ENCODE measurements around the gene MORN1. TPM values are rescaled to one million over a fixed set of nuclear protein-coding genes. Genes with fewer than 3 reads are reported as not detected.

Gene MORN1
- total and polyA plus RNA-seq, 2 of the 4 experiments (the other 2 are of a cell fraction) = 3.0 to 4.2 TPM

- TF ChIP-seq MAFK (IDR thresholded peaks at IDR 0.05; ENCODE audit: low read depth, low read length) (no peak), RAD21 (IDR thresholded peaks at IDR 0.05; ENCODE audit: low read length) (peak; percentile 99), NFE2L2 (IDR thresholded peaks at IDR 0.05; ENCODE audit: low read depth, low read length) (no peak)
Measured at GRCh38 chr1:2381741-2382620, 9.4 kb downstream of the MORN1 start (continued).

DNA sequence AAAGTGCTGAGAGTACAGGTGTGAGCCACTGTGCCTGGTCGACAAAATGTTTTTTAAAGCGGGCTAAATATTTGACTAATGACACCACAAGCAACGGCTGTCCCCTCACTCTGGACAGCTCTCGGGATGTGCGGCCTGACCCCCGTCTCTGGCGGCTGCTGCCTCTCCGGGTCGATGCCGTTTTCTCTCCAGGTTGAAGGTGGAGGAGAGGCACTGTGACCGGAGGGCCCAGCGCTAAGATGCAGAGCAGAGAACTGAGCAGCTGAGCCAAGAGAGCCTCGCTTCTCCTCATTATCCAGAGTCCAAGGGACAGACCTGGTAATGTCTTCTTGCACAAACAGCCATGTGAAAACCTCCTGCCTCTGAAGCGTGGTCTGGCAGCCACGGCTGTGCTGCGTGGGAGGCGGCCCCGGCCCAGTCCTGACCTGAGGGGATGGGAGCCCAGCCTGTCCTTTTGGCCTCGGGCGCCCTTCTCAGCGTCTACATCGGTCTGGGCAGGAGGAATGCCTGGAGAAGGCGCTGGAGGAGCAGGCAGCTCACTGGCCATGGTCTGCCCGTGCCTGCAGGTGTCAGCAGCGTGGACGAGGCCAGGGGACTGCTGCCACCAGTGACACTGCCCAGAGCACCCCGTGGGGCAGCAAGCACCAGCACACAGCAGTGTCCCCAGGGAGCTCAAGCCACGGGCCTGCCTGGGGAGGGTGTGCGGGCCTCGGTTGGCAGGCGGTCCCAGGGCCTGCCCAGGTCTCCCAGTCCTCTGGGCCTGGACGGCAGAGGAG, 10.3 kb downstream of the MORN1 start:
- 91% methylated on average over 14 of the region's 32 CpGs; no CpG with 5 or more reads in 1 of the 2 experiments for WGBS, 2 experiments (ENCODE audit: extremely low coverage in 2 of 2, insufficient read length in 1 of 2)
- Histone ChIP-seq H2BK20ac (ENCODE audit: low read depth, low read length) (no peak overlapping the region), H3K27me3 (ENCODE audit: control insufficient read depth, insufficient read depth, low read length) (no peaks in the 10 kb centered on the region), H3K9me1 (ENCODE audit: insufficient read depth, low read length) (no peaks in the 10 kb centered on the region), H3K56ac (ENCODE audit: extremely low read depth, insufficient read depth, low read length) (no peak overlapping the region), H4K5ac (ENCODE audit: low read depth, low read length) (no peak overlapping the region), H2AK5ac (ENCODE audit: low read depth, low read length) (no peak overlapping the region), H2BK120ac (ENCODE audit: low read depth, low read length) (no peak overlapping the region), H3K27ac (ENCODE audit: insufficient read depth, low read length) (no peak overlapping the region), H4K8ac (ENCODE audit: low read depth in 2 of 2, low read length in 2 of 2) (no peak overlapping the region), H4K91ac (ENCODE audit: insufficient read depth, low read depth, low read length) (no peak overlapping the region), H3K4ac (ENCODE audit: low read depth, low read length) (no peak overlapping the region), H3K4me1 (ENCODE audit: control insufficient read depth, insufficient read depth, low read length) (no peaks in the 10 kb centered on the region), H3K4me2 (ENCODE audit: low read depth, low read length) (no peak overlapping the region), H2BK15ac (ENCODE audit: low read depth, low read length) (no peak overlapping the region), H3K14ac (replicated peaks; ENCODE audit: low read depth, low read length) (no peak overlapping the region), H2AFZ (replicated peaks; ENCODE audit: low read length, poor library complexity) (no peak overlapping the region), H2BK5ac (ENCODE audit: low read depth, low read length, poor library complexity, severe bottlenecking) (no peak overlapping the region), H3K79me1 (ENCODE audit: low read depth in 1 of 2, low read length in 2 of 2) (no peaks in the 10 kb centered on the region), H3K9ac (ENCODE audit: low read depth, low read length) (no peak overlapping the region), H3K36me3 (ENCODE audit: control insufficient read depth, insufficient read depth, low read length) (no peaks in the 10 kb centered on the region), H4K20me1 (ENCODE audit: insufficient read depth, low read length) (no peaks in the 10 kb centered on the region; the same call in 1 of the 2 replicates), H3K9me3 (ENCODE audit: control insufficient read depth, insufficient read depth, low read length) (no peaks in the 10 kb centered on the region), H3K4me3 (ENCODE audit: insufficient read depth, low read depth, low read length) (no peak overlapping the region), H2AK9ac (replicated peaks; ENCODE audit: low read depth, low read length, poor library complexity) (peak overlapping the region; percentile 62), H3K18ac (ENCODE audit: low read depth, low read length) (no peak overlapping the region), H3K23ac (ENCODE audit: low read depth, low read length) (no peak overlapping the region)
- in situ Hi-C loops (cut with MboI; ENCODE audit: low sequenced_read_pairs) = no loop called here
- intact Hi-C loops (cut with micrococcal nuclease) = loop anchor here (1.0 to 5.0 kb wide), 4 partner anchors 69 to 186 kb away; no protein-coding TSS in a partner anchor
- TF ChIP-seq BHLHE40 (IDR thresholded peaks at IDR 0.05; ENCODE audit: low read depth, low read length) (no peak), CHD1 (IDR thresholded peaks at IDR 0.05; ENCODE audit: low read depth, low read length) (no peak), CEBPB (IDR thresholded peaks at IDR 0.05; ENCODE audit: low read depth, low read length) (no peak), RAD21 (IDR thresholded peaks at IDR 0.05; ENCODE audit: low read length) (no peak), POLR2A (IDR thresholded peaks at IDR 0.05; ENCODE audit: low read depth, low read length) (no peak), SMC3 (IDR thresholded peaks at IDR 0.05; ENCODE audit: low read depth, low read length) (no peak)
- POLR2A ChIA-PET (ENCODE audit: unreplicated experiment) = interaction anchor here (1.0 to 1.1 kb wide), 2 partner anchors 149 to 186 kb away, joined by 3 to 4 read pairs; partner anchors contain the start of gene FAAP20
- ATAC-seq (ENCODE audit: low read depth) (no peak), DNase-seq (no peak)
- CTCF ChIA-PET = interaction anchor here (0.6 to 2.0 kb wide), 10 partner anchors 11 to 206 kb away, joined by 3 to 51 read pairs (median 6); partner anchors contain the start of genes FAAP20, MORN1 and RER1
- dilution Hi-C loops (cut with HindIII; ENCODE audit: low sequenced_read_pairs, unreplicated experiment) = no loop called here
- BruUV-seq (replicated peaks) = no TSS peak

All from IMR-90 (cell line).